Lung (tissue), 12 donors: ENCODE measurements around the gene IFNK. TPM values are rescaled to one million over a fixed set of nuclear protein-coding genes. Genes with fewer than 3 reads are reported as not detected.

Source experiments
- ATAC-seq: fragments of 200-7000 bp; cut with Tn5 transposase; one replicate; pipeline ENCODE4 v1.9.1; 2020; ENCODE audit warnings: moderate number of reproducible peaks; ENCODE audit not compliant: insufficient read depth, low FRiP score
- DNase-seq, 3 donors: peaks; one replicate each; pipeline ENCODE4 v3.0.0-alpha.2; 2013 to 2017
- H3K27ac ChIP-seq, 2 donors: one replicate each; pipeline ENCODE4 v1.5.1; 2013; ENCODE audit warnings: mild to moderate bottlenecking in 2 of 2, moderate library complexity in 2 of 2, control low read depth in 1 of 2, inconsistent platforms in 1 of 2, low read depth in 1 of 2, low read length in 1 of 2
- H3K27me3 ChIP-seq, 3 donors: one replicate each; pipeline ENCODE4 v1.5.1; 2013; ENCODE audit warnings: low read length in 2 of 3; ENCODE audit not compliant: control insufficient read depth in 3 of 3, insufficient read depth in 3 of 3
- H3K36me3 ChIP-seq, 4 donors: one replicate each; pipeline ENCODE4 v1.5.1; 2013; ENCODE audit warnings: low read length in 4 of 4, mild to moderate bottlenecking in 1 of 4, moderate library complexity in 1 of 4; ENCODE audit not compliant: control insufficient read depth in 4 of 4, insufficient read depth in 4 of 4
- H3K4me1 ChIP-seq, 5 donors: one replicate each; pipeline ENCODE4 v1.5.1; 2013; ENCODE audit warnings: low read length in 5 of 5, mild to moderate bottlenecking in 2 of 5, moderate library complexity in 1 of 5; ENCODE audit not compliant: control insufficient read depth in 5 of 5, insufficient read depth in 5 of 5
- H3K4me3 ChIP-seq: one replicate; pipeline ENCODE4 v1.5.1; 2013; ENCODE audit warnings: mild to moderate bottlenecking, control low read depth, moderate library complexity
- H3K9ac ChIP-seq, 2 donors: one replicate each; pipeline ENCODE4 v1.5.1; 2013; ENCODE audit warnings: low read length in 2 of 2, control low read depth in 1 of 2; ENCODE audit not compliant: insufficient read depth in 1 of 2
- H3K9me3 ChIP-seq, 4 donors: one replicate each; pipeline ENCODE4 v1.5.1; 2013; ENCODE audit warnings: low read length in 3 of 4, mild to moderate bottlenecking in 1 of 4, moderate library complexity in 1 of 4; ENCODE audit not compliant: control insufficient read depth in 4 of 4, insufficient read depth in 3 of 4
- WGBS, 2 donors: extraction: QIAGEN DNeasy Blood & Tissue Kit; methylation state at CpG; one replicate each; pipeline ENCODE4 v1.1.7; 2013; 5-methylcytosine and 5-hydroxymethylcytosine counted together
- polyA plus RNA-seq, 2 donors: library from polyadenylated mRNA; stranded (reverse); fragments of 200-250 nt; gene quantifications; one replicate each; pipeline ENCODE4 v1.2.1, GENCODE V29; 2013
- total RNA-seq, 2 donors: library from RNA; depleted of rRNA in 1 of 2; stranded (reverse); fragments of >200 nt in 1 of 2; gene quantifications; one replicate each; pipeline ENCODE4 v1.2.1, GENCODE V29; 2014 to 2021
- TF ChIP-seq, protein P1 (sequence below): IDR thresholded peaks from 2 replicates; pipeline ENCODE4 v1.5.1; 2012; ENCODE audit warnings: mild to moderate bottlenecking; ENCODE audit errors: control extremely low read depth, extremely low read depth
- donor health status: control.
- donor health status: control.
- donor health status: Bipolar disorder and iron deficiency.
- donor health status: healthy.
- donor health status: DM: yes; HTN: yes; CAD: no.

IFNK gene
- total and polyA plus RNA-seq, 4 donors: not detected

DNA sequence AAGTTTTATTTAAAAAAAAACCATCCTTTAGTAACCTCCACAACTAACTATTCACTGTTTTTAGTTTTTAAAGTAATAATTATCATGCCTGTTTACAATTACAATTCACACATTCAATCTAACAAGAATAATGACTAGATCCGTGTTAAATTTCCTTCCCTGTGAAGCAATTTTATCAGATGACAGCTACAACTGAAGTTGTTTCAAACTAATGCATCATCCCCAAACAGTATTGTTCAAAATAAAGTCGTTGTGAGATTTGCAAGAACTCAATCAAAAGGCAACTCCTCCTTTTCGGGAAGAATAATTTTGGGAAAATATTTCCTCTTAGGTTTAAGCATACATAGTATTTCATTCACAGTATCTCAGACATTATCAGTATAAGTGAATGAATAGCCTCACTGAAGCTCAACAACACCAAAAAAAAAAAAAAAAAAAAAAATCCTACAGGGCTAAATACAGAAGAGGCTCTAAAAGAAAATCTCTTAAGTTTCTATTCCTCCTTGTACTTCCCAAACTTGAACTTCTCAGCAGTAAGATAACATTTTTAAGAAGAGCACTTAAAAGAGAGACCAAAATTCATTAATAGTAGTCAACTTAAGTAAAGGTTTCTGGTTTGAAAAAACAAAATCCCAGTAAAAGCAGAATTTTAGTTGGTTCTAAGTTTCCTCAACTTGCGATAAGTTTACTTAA, 39.8 kb downstream of the IFNK start:
- H3K36me3 ChIP-seq: peaks cover 3 to 21% (median 12%) of the 10 kb centered on the region in 4 donors
- no peak overlapping the region for H3K4me3 ChIP-seq
- ATAC-seq (no peak), DNase-seq (no peak)
- H3K9ac ChIP-seq: no peak overlapping the region
- WGBS, 2 donors: 80 to 82% methylated on average over 4 of the region's 4 CpGs
- peaks cover 0 to 13% (median 0%) of the 10 kb centered on the region in 5 donors for H3K4me1 ChIP-seq
- no peaks in the 10 kb centered on the region for H3K27me3 ChIP-seq
- H3K9me3 ChIP-seq: no peaks in the 10 kb centered on the region
- TF ChIP-seq, protein P1, sequence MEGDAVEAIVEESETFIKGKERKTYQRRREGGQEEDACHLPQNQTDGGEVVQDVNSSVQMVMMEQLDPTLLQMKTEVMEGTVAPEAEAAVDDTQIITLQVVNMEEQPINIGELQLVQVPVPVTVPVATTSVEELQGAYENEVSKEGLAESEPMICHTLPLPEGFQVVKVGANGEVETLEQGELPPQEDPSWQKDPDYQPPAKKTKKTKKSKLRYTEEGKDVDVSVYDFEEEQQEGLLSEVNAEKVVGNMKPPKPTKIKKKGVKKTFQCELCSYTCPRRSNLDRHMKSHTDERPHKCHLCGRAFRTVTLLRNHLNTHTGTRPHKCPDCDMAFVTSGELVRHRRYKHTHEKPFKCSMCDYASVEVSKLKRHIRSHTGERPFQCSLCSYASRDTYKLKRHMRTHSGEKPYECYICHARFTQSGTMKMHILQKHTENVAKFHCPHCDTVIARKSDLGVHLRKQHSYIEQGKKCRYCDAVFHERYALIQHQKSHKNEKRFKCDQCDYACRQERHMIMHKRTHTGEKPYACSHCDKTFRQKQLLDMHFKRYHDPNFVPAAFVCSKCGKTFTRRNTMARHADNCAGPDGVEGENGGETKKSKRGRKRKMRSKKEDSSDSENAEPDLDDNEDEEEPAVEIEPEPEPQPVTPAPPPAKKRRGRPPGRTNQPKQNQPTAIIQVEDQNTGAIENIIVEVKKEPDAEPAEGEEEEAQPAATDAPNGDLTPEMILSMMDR: no peak
- H3K27ac ChIP-seq: no peak overlapping the region

DNA sequence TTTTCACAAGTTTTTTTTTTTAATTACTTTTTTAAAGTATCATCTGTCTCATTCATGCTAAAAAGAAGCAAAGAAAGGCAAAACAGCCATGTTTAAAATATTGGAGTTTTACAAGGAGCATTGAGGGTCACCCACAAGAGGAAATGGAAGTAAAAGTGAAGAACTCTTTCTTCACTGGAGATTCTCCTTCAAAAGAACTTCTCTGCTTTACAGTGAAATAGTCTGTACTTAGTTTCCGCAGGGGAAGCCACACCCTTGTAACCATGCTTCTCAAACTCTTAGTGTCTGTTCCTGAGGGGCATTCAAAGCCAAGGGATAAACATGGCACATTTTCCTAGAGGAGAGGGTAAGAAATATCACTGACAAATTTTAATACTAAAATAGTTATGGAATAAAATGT, 40.6 kb downstream of the IFNK start:
- DNase-seq (no peak), ATAC-seq (no peak)
- no peak overlapping the region for H3K4me3 ChIP-seq
- TF ChIP-seq, protein P1: no peak
- WGBS, 2 donors: 69 to 79% methylated on average over 1 of the region's 1 CpG
- H3K9ac ChIP-seq: no peak overlapping the region
- H3K27me3 ChIP-seq: no peaks in the 10 kb centered on the region
- peaks cover 0 to 13% (median 0%) of the 10 kb centered on the region in 5 donors for H3K4me1 ChIP-seq
- no peaks in the 10 kb centered on the region for H3K9me3 ChIP-seq
- no peak overlapping the region for H3K27ac ChIP-seq
- peaks cover 3 to 21% (median 11%) of the 10 kb centered on the region in 4 donors for H3K36me3 ChIP-seq

DNA sequence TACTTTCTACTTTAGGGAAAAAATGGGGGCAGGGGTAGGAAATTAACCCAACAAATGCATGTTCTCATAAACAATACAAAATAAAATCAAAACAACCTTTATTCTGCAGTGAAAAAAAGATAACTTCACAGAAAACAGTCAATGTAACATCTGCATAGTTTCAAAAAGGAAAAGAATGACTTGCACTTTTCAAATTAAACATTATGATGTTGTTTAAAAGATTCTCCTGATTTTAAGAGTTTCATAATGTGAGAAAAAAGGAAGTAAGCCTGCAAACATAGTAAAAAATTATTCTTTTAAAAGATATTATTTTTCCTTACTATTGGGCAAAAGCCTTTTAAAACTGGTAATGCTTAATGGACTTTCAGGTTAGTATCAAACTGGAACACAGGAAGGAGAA, 41.6 kb downstream of the IFNK start:
- no peaks in the 10 kb centered on the region for H3K9me3 ChIP-seq
- ATAC-seq (no peak), DNase-seq (no peak)
- H3K27ac ChIP-seq: no peak overlapping the region
- H3K4me1 ChIP-seq: peaks cover 0 to 13% (median 0%) of the 10 kb centered on the region in 5 donors
- H3K27me3 ChIP-seq: no peaks in the 10 kb centered on the region
- TF ChIP-seq, protein P1: no peak
- H3K36me3 ChIP-seq: peaks cover 3 to 21% (median 10%) of the 10 kb centered on the region in 4 donors
- no peak overlapping the region for H3K4me3 ChIP-seq
- H3K9ac ChIP-seq: no peak overlapping the region
